WTC11 (cell line): Measurements from ENCODE around the gene PSD. TPM values are rescaled to one million over a fixed set of nuclear protein-coding genes. Genes with fewer than 3 reads are reported as not detected.

ENCODE experiments used
- ATAC-seq: fragments of 200-7000 bp; cut with Tn5 transposase; 2 replicates; pipeline ENCODE4 v1.10.0; 2021; ENCODE audit warnings: mild to moderate bottlenecking, moderate library complexity
- CTCF ChIA-PET: fragments of 300-600 bp; sonication (Branson Sonifier 250); formaldehyde crosslinking; loops from one replicate; lab custom pipeline; 2021; ENCODE audit warnings: antibody characterized with exemption; lab: Charles Lee
- POLR2A ChIA-PET: fragments of 350-600 bp; sonication (Branson Sonifier 250); formaldehyde crosslinking; loops from one replicate; lab custom pipeline; 2021; ENCODE audit warnings: antibody characterized with exemption; lab: Charles Lee
- DNase-seq: peaks from one replicate; pipeline ENCODE4 v3.0.0; 2021; ENCODE audit warnings: low spot score
- H3K27ac Mint-ChIP-seq: 2 replicates; pipeline ENCODE4 v1.8.0; 2021; ENCODE audit warnings: mixed read lengths
- H3K27me3 Mint-ChIP-seq: 2 replicates; pipeline ENCODE4 v1.8.0; 2021; ENCODE audit warnings: low read depth, mild to moderate bottlenecking, moderate library complexity, mixed read lengths
- H3K36me3 Mint-ChIP-seq: 2 replicates; pipeline ENCODE4 v1.8.0; 2021; ENCODE audit warnings: mixed read lengths
- H3K4me1 Mint-ChIP-seq: 2 replicates; pipeline ENCODE4 v1.8.0; 2022; ENCODE audit warnings: mixed read lengths
- H3K4me3 Mint-ChIP-seq: 2 replicates; pipeline ENCODE4 v1.8.0; 2021; ENCODE audit warnings: mild to moderate bottlenecking, moderate library complexity, mixed read lengths
- H3K9me3 Mint-ChIP-seq: 2 replicates; pipeline ENCODE4 v1.8.0; 2021; ENCODE audit warnings: mixed read lengths
- AR ChIP-seq: fragments of 250-450 bp; sonication (Bioruptor Pico); IDR thresholded peaks from 2 replicates; pipeline ENCODE4 v1.9.0; 2021; ENCODE audit warnings: mild to moderate bottlenecking
- ELF4 ChIP-seq: sonication (generic); formaldehyde crosslinking; IDR thresholded peaks from 2 replicates; pipeline ENCODE4 v1.8.1; 2022; ENCODE audit warnings: low read depth, mild to moderate bottlenecking, moderate library complexity, missing genetic modification reagents
- GRHL2 ChIP-seq: fragments of 250-450 bp; sonication (Bioruptor Pico); IDR thresholded peaks from 2 replicates; pipeline ENCODE4 v1.8.0; 2022; ENCODE audit warnings: mild to moderate bottlenecking, moderate library complexity; ENCODE audit not compliant: insufficient replicate concordance, severe bottlenecking
- HMGXB4 ChIP-seq: sonication (generic); formaldehyde crosslinking; IDR thresholded peaks from 2 replicates; pipeline ENCODE4 v1.8.1; 2023; ENCODE audit warnings: mild to moderate bottlenecking, moderate library complexity, missing genetic modification reagents
- IRF2 ChIP-seq: sonication (generic); formaldehyde crosslinking; IDR thresholded peaks from 2 replicates; pipeline ENCODE4 v1.8.0; 2022; ENCODE audit warnings: low read depth, missing genetic modification reagents, borderline replicate concordance
- KAT7 ChIP-seq: sonication (generic); formaldehyde crosslinking; IDR thresholded peaks from 2 replicates; pipeline ENCODE4 v1.8.1; 2023; ENCODE audit warnings: missing genetic modification reagents, mild to moderate bottlenecking, borderline replicate concordance
- MLX ChIP-seq: sonication (generic); formaldehyde crosslinking; IDR thresholded peaks from 2 replicates; pipeline ENCODE4 v1.8.1; 2023; ENCODE audit warnings: mild to moderate bottlenecking, missing genetic modification reagents, moderate library complexity
- NFE2L1 ChIP-seq: sonication (generic); formaldehyde crosslinking; IDR thresholded peaks from 2 replicates; pipeline ENCODE4 v1.8.1; 2023; ENCODE audit warnings: missing genetic modification reagents
- PRDM15 ChIP-seq: sonication (generic); formaldehyde crosslinking; IDR thresholded peaks from 2 replicates; pipeline ENCODE4 v1.8.0; 2022; ENCODE audit warnings: missing genetic modification reagents
- PREB ChIP-seq: sonication (generic); formaldehyde crosslinking; IDR thresholded peaks from 2 replicates; pipeline ENCODE4 v1.8.1; 2022; ENCODE audit warnings: mild to moderate bottlenecking, missing genetic modification reagents, moderate library complexity, borderline replicate concordance
- PRRX2 ChIP-seq: fragments of 250-450 bp; sonication (Bioruptor Pico); IDR thresholded peaks from 2 replicates; pipeline ENCODE4 v1.8.0; 2021; ENCODE audit warnings: mild to moderate bottlenecking
- SMAD4 ChIP-seq: sonication (generic); formaldehyde crosslinking; IDR thresholded peaks from 2 replicates; pipeline ENCODE4 v1.8.0; 2022; ENCODE audit warnings: mild to moderate bottlenecking, missing genetic modification reagents
- total RNA-seq: library from RNA; stranded (reverse); gene quantifications from 3 replicates; pipeline ENCODE4 v1.2.3, GENCODE V29; 2021

PSD gene
- total RNA-seq, 1 experiment from 2014 or later, result 12.5 TPM

- no peak for TF ChIP-seq AR
- TF ChIP-seq MLX (CRISPR knock-in tag), result no peak
- TF ChIP-seq KAT7 (CRISPR knock-in tag), result no peak
- no peak for TF ChIP-seq NFE2L1 (CRISPR knock-in tag)
- no peak for TF ChIP-seq ELF4 (CRISPR knock-in tag)
- TF ChIP-seq SMAD4 (CRISPR knock-in tag), result no peak
- no peak for TF ChIP-seq PRRX2 (CRISPR knock-in tag)
- no peak for TF ChIP-seq IRF2 (CRISPR knock-in tag)
- TF ChIP-seq HMGXB4 (CRISPR knock-in tag), result peak; percentile 31; the same call in 1 of the 2 replicates
- no peak for TF ChIP-seq GRHL2 (CRISPR knock-in tag)
Measured at GRCh38 chr10:102410429-102411073, 8.0 kb downstream of the PSD start (continued).

GRCh38 chr10:102409604-102410428 lies 8.8 kb downstream of the PSD start:
- ATAC-seq, result peak; percentile 16
- TF ChIP-seq PREB (CRISPR knock-in tag), result no peak
- 0 out of 2 replicates have a peak, but pooled peaks have one; percentile 13 for TF ChIP-seq PRDM15 (CRISPR knock-in tag)
- peaks cover 67% of the 10 kb centered on the region for H3K27me3 Mint-ChIP-seq
- ChIA-PET CTCF (interaction anchor here (0.8 to 5.5 kb wide), 12 partner anchors 11 to 240 kb away, joined by 3 to 61 read pairs (median 8); partner anchors contain the start of genes FBXL15 and NFKB2), POLR2A (interaction anchor here (1.1 to 1.7 kb wide), 4 partner anchors 11 to 52 kb away, joined by 3 to 9 read pairs (median 4); partner anchors contain the start of genes CUEDC2 and FBXL15)
- no peak overlapping the region for H3K27ac Mint-ChIP-seq
- no peaks in the 10 kb centered on the region for H3K36me3 Mint-ChIP-seq
- H3K4me3 Mint-ChIP-seq, result peak overlapping the region; percentile 69
- H3K9me3 Mint-ChIP-seq, result no peaks in the 10 kb centered on the region
- DNase-seq, result peak; percentile 40
- H3K4me1 Mint-ChIP-seq, result peaks cover 30% of the 10 kb centered on the region
